Pancreas (tissue), 10 donors: Measurements from ENCODE around the gene TRIM66. TPM values are rescaled to one million over a fixed set of nuclear protein-coding genes. Genes with fewer than 3 reads are reported as not detected.
A peak's percentile ranks its signal among the peaks of the same experiment; 100 is the strongest.

Experiments
- ATAC-seq, 4 donors: fragments of 200-7000 bp; cut with Tn5 transposase; one replicate each; pipeline versions ENCODE4 v1.8.0 to v1.9.1; 2020; ENCODE audit warnings: mild to moderate bottlenecking in 4 of 4, moderate library complexity in 4 of 4
- DNase-seq, 6 donors: peaks; one replicate each; pipeline ENCODE4 v3.0.0-alpha.2; 2020
- FAIRE-seq: peaks from 2 replicates; lab custom pipeline; 2012; peaks lifted over from hg19 to GRCh38; lab: Jason Lieb, UNC
- H3K27ac ChIP-seq, 4 donors: fragments of 200-600 bp; sonication (generic); 1 replicate in 3 of 4; 2 replicates in 1 of 4; pipeline versions ENCODE4 v1.5.0 to v1.8.0; 2020
- H3K27me3 ChIP-seq, 4 donors: fragments of 200-600 bp; one replicate each; pipeline ENCODE4 v1.8.0; 2021
- H3K36me3 ChIP-seq, 3 donors: fragments of 200-600 bp; sonication (generic) in 1 of 3; one replicate each; pipeline versions ENCODE4 v1.5.0 to v1.8.0; 2020 to 2021
- H3K4me1 ChIP-seq, 3 donors: fragments of 200-600 bp; one replicate each; pipeline ENCODE4 v1.8.0; 2021
- H3K4me3 ChIP-seq, 4 donors: fragments of 200-600 bp; sonication (generic) in 2 of 4; one replicate each; pipeline versions ENCODE4 v1.5.0 to v1.8.0; 2020 to 2021
- H3K9me3 ChIP-seq, 4 donors: fragments of 200-600 bp; one replicate each; pipeline ENCODE4 v1.8.0; 2021
- WGBS, 2 donors: extraction: QIAGEN DNeasy Blood & Tissue Kit; methylation state at CpG; one replicate each; pipeline ENCODE4 v1.1.7; 2013; 5-methylcytosine and 5-hydroxymethylcytosine counted together
- intact Hi-C, 3 donors: fragments of 100-400 bp; cut with DNase I; formaldehyde crosslinking; loops; one replicate each; pipeline versions ENCODE4 v1.11.1 to v1.14.2; 2022
- polyA plus RNA-seq, 2 donors: library from polyadenylated mRNA; stranded (reverse); fragments of 200-250 nt; gene quantifications; one replicate each; pipeline ENCODE4 v1.2.3, GENCODE V29; 2013
- total RNA-seq, 6 donors: library from RNA; stranded (reverse); fragmentation: NEBNext Ultra II Directional in 4 of 6; extraction: Animal tissue kit (Norgen Biotek cat#: 25700) in 4 of 6; gene quantifications; one replicate each; pipeline versions ENCODE4 v1.2.1 to v1.2.4, GENCODE V29; 2021 to 2023
- TF ChIP-seq, protein P1 (sequence below), 4 donors: fragments of 200-600 bp; sonication (generic) in 3 of 4; IDR thresholded peaks; one replicate each; pipeline versions ENCODE4 v1.5.0 to v1.8.0; 2021; ENCODE audit warnings: antibody characterized with exemption in 4 of 4
- donor health status: healthy with polysubstance abuse.
- donor health status: DM: no; HTN: no; CAD: no; lungs with moderate emphysema.
- donor health status: DM: no; HTN: no; CAD: no.
- donor health status: control.
- donor health status: control.
- donor health status: Bipolar disorder and iron deficiency.
- donor health status: DM: yes; HTN: yes; CAD: no.
- donor health status: DM: no; HTN: no; CAD: no.
- donor health status: DM: no; HTN: no; CAD: no.
- donor health status: DM: yes; HTN: yes; CAD: no.

TRIM66 gene
- total and polyA plus RNA-seq, 8 donors, result 4.1 to 13.1 (median 9.8) TPM

GRCh38 chr11:8720352-8720751 lies 37.9 kb upstream of the TRIM66 start:
- Histone ChIP-seq H3K9me3 (no peaks in the 10 kb centered on the region), H3K27ac (peak overlapping the region in 3 of 4 donors; percentile 28 to 80 (median 52)), H3K4me1 (peaks cover 24 to 47% (median 36%) of the 10 kb centered on the region in 3 donors), H3K27me3 (no peaks in the 10 kb centered on the region), H3K4me3 (no peak overlapping the region), H3K36me3 (peaks cover 0 to 6% (median 0%) of the 10 kb centered on the region in 3 donors)
- ATAC-seq (no peak), DNase-seq (peak in 1 of 6 donors; percentile 14), FAIRE-seq (no peak)
- WGBS, 2 donors, result 36 to 45% methylated on average over 3 of the region's 3 CpGs
- intact Hi-C loops, result no loop called here
- TF ChIP-seq, protein P1, sequence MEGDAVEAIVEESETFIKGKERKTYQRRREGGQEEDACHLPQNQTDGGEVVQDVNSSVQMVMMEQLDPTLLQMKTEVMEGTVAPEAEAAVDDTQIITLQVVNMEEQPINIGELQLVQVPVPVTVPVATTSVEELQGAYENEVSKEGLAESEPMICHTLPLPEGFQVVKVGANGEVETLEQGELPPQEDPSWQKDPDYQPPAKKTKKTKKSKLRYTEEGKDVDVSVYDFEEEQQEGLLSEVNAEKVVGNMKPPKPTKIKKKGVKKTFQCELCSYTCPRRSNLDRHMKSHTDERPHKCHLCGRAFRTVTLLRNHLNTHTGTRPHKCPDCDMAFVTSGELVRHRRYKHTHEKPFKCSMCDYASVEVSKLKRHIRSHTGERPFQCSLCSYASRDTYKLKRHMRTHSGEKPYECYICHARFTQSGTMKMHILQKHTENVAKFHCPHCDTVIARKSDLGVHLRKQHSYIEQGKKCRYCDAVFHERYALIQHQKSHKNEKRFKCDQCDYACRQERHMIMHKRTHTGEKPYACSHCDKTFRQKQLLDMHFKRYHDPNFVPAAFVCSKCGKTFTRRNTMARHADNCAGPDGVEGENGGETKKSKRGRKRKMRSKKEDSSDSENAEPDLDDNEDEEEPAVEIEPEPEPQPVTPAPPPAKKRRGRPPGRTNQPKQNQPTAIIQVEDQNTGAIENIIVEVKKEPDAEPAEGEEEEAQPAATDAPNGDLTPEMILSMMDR (IDR thresholded peaks at IDR 0.05), result no peak

DNA sequence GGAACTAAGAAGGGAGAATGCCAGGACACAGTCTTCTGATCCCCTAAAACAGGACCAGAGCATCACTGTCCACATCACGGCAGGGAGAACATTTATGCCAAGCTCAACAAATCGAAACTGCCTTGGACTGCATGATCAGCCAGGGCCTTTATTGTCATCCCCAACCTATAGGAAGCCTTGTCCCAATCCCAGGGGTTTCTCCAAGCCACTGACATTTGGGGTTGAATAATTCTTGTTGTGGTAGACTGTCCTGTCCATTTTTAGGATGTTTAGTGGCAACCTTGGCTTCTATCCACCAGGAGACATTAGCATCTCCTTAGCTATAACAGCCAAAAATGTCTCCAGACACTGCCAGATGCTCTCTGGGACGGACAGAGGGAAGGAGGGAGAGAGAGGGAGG lies 37.3 kb upstream of the TRIM66 start:
- intact Hi-C loops, result no loop called here
- no peaks in the 10 kb centered on the region for H3K9me3 ChIP-seq
- no peak for FAIRE-seq
- DNase-seq, result no peak
- no peak overlapping the region for H3K4me3 ChIP-seq
- no peak for ATAC-seq
- H3K36me3 ChIP-seq, result peaks cover 0 to 6% (median 0%) of the 10 kb centered on the region in 3 donors
- peaks cover 24 to 47% (median 36%) of the 10 kb centered on the region in 3 donors for H3K4me1 ChIP-seq
- H3K27me3 ChIP-seq, result no peaks in the 10 kb centered on the region
- 82% methylated on average over 3 of the region's 3 CpGs for WGBS, 2 donors
- TF ChIP-seq, protein P1 (IDR thresholded peaks at IDR 0.05), result no peak
- H3K27ac ChIP-seq, result peak overlapping the region in 2 of 4 donors; percentile 52 to 80

DNA sequence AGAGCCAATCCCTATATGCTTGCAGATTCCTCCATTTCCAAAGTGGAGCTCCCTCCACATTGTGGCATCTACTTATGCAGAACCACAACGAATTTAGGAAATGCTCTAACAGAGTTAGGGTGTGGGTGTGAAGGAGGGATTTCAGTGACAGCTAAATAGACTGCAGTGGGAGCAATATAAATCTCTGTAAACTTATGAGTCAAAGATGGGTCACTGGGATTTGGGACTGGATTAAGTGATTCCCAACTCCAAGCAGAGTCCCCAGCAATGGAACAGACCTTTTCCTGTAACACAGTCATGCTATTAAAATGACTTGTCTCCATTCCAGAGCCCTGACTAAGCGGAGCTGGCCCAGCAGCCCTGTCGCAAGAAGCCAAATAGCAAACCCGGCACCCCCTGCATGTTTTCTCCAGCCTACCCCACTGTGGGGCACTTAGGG lies 36.8 kb upstream of the TRIM66 start:
- ATAC-seq (peak in 3 of 4 donors; percentile 17 to 50 (median 38)), DNase-seq (peak in 2 of 6 donors; percentile 23 to 32), FAIRE-seq (no peak)
- TF ChIP-seq, protein P1 (IDR thresholded peaks at IDR 0.05), result no peak
- H3K27ac ChIP-seq, result peak overlapping the region in 3 of 4 donors; percentile 35 to 80 (median 76)
- intact Hi-C loops, result no loop called here
- 57 to 66% methylated on average over 4 of the region's 4 CpGs for WGBS, 2 donors
- peaks cover 24 to 47% (median 36%) of the 10 kb centered on the region in 3 donors for H3K4me1 ChIP-seq
- H3K27me3 ChIP-seq, result no peaks in the 10 kb centered on the region
- H3K36me3 ChIP-seq, result peaks cover 0 to 6% (median under 1%) of the 10 kb centered on the region in 3 donors
- no peaks in the 10 kb centered on the region for H3K9me3 ChIP-seq
- no peak overlapping the region for H3K4me3 ChIP-seq

DNA sequence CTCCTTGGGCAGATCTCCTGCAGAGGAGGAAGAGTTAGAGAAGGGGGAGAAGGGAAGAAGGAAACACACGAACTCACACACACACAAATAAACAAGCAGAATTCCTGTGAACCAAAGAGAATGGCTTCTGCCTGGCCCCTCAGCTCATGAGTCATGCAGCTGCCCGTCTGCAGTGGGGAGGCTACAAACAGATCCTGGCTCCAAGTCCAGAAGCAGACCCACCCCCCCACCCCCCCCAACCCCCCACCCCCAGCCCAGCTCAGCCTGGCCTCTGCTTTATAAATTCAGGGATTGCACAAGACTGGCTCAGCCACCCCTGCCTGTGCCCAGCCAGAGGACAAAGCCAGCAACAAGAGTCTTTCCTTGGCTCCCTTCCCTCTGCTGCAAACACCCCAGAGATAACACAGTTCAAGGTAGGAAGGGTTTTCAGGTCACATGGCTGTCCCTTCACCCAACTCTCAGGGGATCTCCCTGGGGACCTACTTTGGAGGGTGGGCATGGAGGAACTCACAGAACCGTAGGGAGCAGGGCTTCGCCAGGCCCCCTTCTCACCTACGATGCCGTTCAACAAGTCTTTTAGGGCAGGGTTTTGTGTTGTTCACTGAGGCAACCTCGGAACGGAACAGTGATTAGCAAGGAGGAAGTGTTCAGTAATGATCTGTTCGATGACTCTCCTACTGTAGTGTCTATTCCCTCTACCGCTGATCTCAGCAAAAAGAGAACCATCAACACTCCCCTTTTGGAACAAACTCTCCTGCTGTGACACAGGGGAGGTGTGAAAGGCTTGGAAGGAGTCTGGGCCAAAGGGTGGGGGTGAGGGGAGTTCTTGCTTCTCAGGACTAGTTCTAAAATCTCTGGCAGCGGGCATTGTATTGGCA lies 35.6 kb upstream of the TRIM66 start:
- TF ChIP-seq, protein P1 (IDR thresholded peaks at IDR 0.05), result no peak
- FAIRE-seq (no peak), ATAC-seq (peak; percentile 81 to 88 (median 82)), DNase-seq (peak in 5 of 6 donors; percentile 59 to 79 (median 73))
- Histone ChIP-seq H3K36me3 (peaks cover 0 to 6% (median 5%) of the 10 kb centered on the region in 3 donors), H3K27me3 (no peaks in the 10 kb centered on the region), H3K4me1 (peaks cover 24 to 47% (median 36%) of the 10 kb centered on the region in 3 donors), H3K27ac (peak overlapping the region; percentile 35 to 88 (median 68)), H3K9me3 (no peaks in the 10 kb centered on the region), H3K4me3 (no peak overlapping the region)
- intact Hi-C loops, result no loop called here
- WGBS, 2 donors, result 23 to 28% methylated on average over 11 of the region's 11 CpGs
